Breast epithelium (tissue), 4 donors: ENCODE data around the gene IPO9. TPM values are rescaled to one million over a fixed set of nuclear protein-coding genes. Genes with fewer than 3 reads are reported as not detected.

Experiments used
- DNase-seq, 2 donors: peaks; one replicate each; pipeline ENCODE4 v3.0.0-alpha.2; 2019; ENCODE audit warnings: low spot score in 2 of 2
- H3K27ac ChIP-seq, 2 donors: fragments of 200-600 bp; sonication (generic) in 1 of 2; one replicate each; pipeline ENCODE4 v1.5.1; 2016 to 2019; ENCODE audit warnings: mild to moderate bottlenecking in 1 of 2
- H3K27me3 ChIP-seq, 2 donors: fragments of 200-600 bp; sonication (generic) in 1 of 2; one replicate each; pipeline versions ENCODE4 v1.5.1 to v1.6.0; 2017 to 2019; ENCODE audit warnings: control low read depth in 1 of 2, mild to moderate bottlenecking in 1 of 2
- H3K36me3 ChIP-seq: fragments of 200-600 bp; one replicate; pipeline ENCODE4 v1.5.1; 2019
- H3K4me1 ChIP-seq, 2 donors: fragments of 200-600 bp; sonication (generic); one replicate each; pipeline ENCODE4 v1.5.1; 2016 to 2019; ENCODE audit warnings: control low read depth in 1 of 2
- H3K4me3 ChIP-seq, 3 donors: fragments of 200-600 bp; sonication (generic); 1 replicate in 2 of 3; 2 replicates in 1 of 3; pipeline ENCODE4 v1.5.1; 2016 to 2019; ENCODE audit warnings: mild to moderate bottlenecking in 3 of 3, moderate library complexity in 2 of 3
- H3K9me3 ChIP-seq, 2 donors: fragments of 200-600 bp; sonication (generic) in 1 of 2; one replicate each; pipeline ENCODE4 v1.5.1; 2016 to 2019; ENCODE audit warnings: control low read depth in 1 of 2
- CTCF ChIP-seq, 3 donors: fragments of 450-650 bp; IDR thresholded peaks; one replicate each; pipeline ENCODE4 v1.5.1; 2016 to 2017; ENCODE audit warnings: antibody characterized with exemption in 3 of 3, mild to moderate bottlenecking in 3 of 3, moderate library complexity in 3 of 3
- POLR2A ChIP-seq: fragments of 450-650 bp; IDR thresholded peaks from one replicate; pipeline ENCODE4 v1.6.1; 2016; ENCODE audit warnings: antibody characterized with exemption, mild to moderate bottlenecking, moderate library complexity
- POLR2AphosphoS5 ChIP-seq, 3 donors: sonication (generic); formaldehyde crosslinking; IDR thresholded peaks; one replicate each; pipeline ENCODE4 v1.6.1; 2017; ENCODE audit warnings: antibody characterized with exemption in 3 of 3
- intact Hi-C: fragments of 100-400 bp; cut with DNase I; formaldehyde crosslinking; loops from one replicate; pipeline ENCODE4 v1.15.1; 2023; ENCODE audit warnings: low total_unique reads
- total RNA-seq, 3 donors: library from RNA; depleted of rRNA; stranded (reverse); fragments of >200 nt; gene quantifications; one replicate each; pipeline ENCODE4 v1.1.0, GENCODE V29; 2016

Gene IPO9
- total RNA-seq, 3 donors from 2014 or later, result 15.2 to 21.3 (median 18.1) TPM

GRCh38 chr1:201884425-201884824, 55.5 kb downstream of the IPO9 start:
- intact Hi-C loops, result no loop called here
- H3K27me3 ChIP-seq, result no peaks in the 10 kb centered on the region
- TF ChIP-seq POLR2AphosphoS5 (IDR thresholded peaks at IDR 0.05), result no peak
- no peak for TF ChIP-seq POLR2A
- TF ChIP-seq CTCF (IDR thresholded peaks at IDR 0.05), result no peak
- no peaks in the 10 kb centered on the region for H3K36me3 ChIP-seq
- H3K9me3 ChIP-seq, result no peaks in the 10 kb centered on the region
- no peak overlapping the region for H3K27ac ChIP-seq
- no peak overlapping the region for H3K4me3 ChIP-seq
- no peaks in the 10 kb centered on the region for H3K4me1 ChIP-seq
- no peak for DNase-seq

GRCh38 chr1:201885531-201886075, 56.6 kb downstream of the IPO9 start:
- no peak overlapping the region for H3K4me3 ChIP-seq
- intact Hi-C loops, result no loop called here
- no peaks in the 10 kb centered on the region for H3K36me3 ChIP-seq
- H3K4me1 ChIP-seq, result no peaks in the 10 kb centered on the region
- H3K9me3 ChIP-seq, result no peaks in the 10 kb centered on the region
- no peak for DNase-seq
- H3K27me3 ChIP-seq, result no peaks in the 10 kb centered on the region
- no peak overlapping the region for H3K27ac ChIP-seq
- TF ChIP-seq CTCF (IDR thresholded peaks at IDR 0.05), result no peak
- TF ChIP-seq POLR2AphosphoS5 (IDR thresholded peaks at IDR 0.05), result no peak
- no peak for TF ChIP-seq POLR2A

- Histone ChIP-seq H3K36me3 (no peaks in the 10 kb centered on the region), H3K4me1 (no peaks in the 10 kb centered on the region), H3K27ac (no peak overlapping the region), H3K9me3 (no peaks in the 10 kb centered on the region), H3K27me3 (no peaks in the 10 kb centered on the region), H3K4me3 (no peak overlapping the region)
- peak in 1 of 2 donors; percentile 13 for DNase-seq
- intact Hi-C loops, result no loop called here
- TF ChIP-seq POLR2AphosphoS5 (IDR thresholded peaks at IDR 0.05), result no peak
- no peak for TF ChIP-seq POLR2A
- TF ChIP-seq CTCF (IDR thresholded peaks at IDR 0.05), result no peak
These were observed 57.3 kb downstream of the IPO9 start for GRCh38 chr1:201886103-201886885.

- H3K27me3 ChIP-seq, result no peaks in the 10 kb centered on the region
- H3K36me3 ChIP-seq, result no peaks in the 10 kb centered on the region
- no peaks in the 10 kb centered on the region for H3K9me3 ChIP-seq
- no peak for DNase-seq
- no peak overlapping the region for H3K4me3 ChIP-seq
- intact Hi-C loops, result no loop called here
- no peak overlapping the region for H3K27ac ChIP-seq
- no peaks in the 10 kb centered on the region for H3K4me1 ChIP-seq
- TF ChIP-seq CTCF (IDR thresholded peaks at IDR 0.05) (no peak), POLR2AphosphoS5 (IDR thresholded peaks at IDR 0.05) (no peak)
These were observed 58.3 kb downstream of the IPO9 start for GRCh38 chr1:201887116-201887866.
